ENCODE data around the gene ITPRIP. TPM values are rescaled to one million over a fixed set of nuclear protein-coding genes. Genes with fewer than 3 reads are reported as not detected.

Gene ITPRIP
- total RNA-seq, 2 donors from 2014 or later = 56.2 to 62.5 TPM

DNA sequence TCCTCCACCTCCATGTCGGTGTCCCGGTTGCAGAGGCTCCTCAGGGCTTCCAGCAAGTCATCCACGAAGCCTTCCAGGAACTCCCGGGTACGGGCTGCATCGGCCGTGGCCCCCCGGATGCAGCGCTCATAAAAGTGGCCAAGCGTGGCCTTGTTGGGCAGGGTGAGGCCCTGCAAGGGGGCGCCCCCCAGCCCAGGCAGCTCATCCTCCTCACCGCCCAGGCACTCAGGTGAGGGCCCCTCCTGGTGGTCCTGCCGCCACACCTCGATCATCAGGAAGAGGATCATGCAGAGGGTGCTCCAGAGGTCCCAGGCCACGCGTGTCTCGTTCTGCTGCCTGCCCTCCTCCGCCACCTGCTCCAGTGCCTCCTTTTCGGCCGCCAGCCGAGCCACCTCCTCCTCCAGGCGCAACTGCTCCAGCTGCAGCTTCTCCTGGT is 22.8 kb downstream of the ITPRIP start:
- TF ChIP-seq, protein P1, sequence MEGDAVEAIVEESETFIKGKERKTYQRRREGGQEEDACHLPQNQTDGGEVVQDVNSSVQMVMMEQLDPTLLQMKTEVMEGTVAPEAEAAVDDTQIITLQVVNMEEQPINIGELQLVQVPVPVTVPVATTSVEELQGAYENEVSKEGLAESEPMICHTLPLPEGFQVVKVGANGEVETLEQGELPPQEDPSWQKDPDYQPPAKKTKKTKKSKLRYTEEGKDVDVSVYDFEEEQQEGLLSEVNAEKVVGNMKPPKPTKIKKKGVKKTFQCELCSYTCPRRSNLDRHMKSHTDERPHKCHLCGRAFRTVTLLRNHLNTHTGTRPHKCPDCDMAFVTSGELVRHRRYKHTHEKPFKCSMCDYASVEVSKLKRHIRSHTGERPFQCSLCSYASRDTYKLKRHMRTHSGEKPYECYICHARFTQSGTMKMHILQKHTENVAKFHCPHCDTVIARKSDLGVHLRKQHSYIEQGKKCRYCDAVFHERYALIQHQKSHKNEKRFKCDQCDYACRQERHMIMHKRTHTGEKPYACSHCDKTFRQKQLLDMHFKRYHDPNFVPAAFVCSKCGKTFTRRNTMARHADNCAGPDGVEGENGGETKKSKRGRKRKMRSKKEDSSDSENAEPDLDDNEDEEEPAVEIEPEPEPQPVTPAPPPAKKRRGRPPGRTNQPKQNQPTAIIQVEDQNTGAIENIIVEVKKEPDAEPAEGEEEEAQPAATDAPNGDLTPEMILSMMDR (IDR thresholded peaks at IDR 0.05) = no peak
- Histone ChIP-seq H3K9me3 (no peaks in the 10 kb centered on the region), H3K36me3 (peaks cover 53% of the 10 kb centered on the region), H3K4me1 (peaks cover 0 to 82% of the 10 kb centered on the region in 2 donors), H3K27ac (peak overlapping the region in 1 of 2 donors; percentile 99), H3K27me3 (no peaks in the 10 kb centered on the region), H3K4me3 (no peak overlapping the region)
- DNase-seq (ENCODE audit: low spot score) = no peak

DNA sequence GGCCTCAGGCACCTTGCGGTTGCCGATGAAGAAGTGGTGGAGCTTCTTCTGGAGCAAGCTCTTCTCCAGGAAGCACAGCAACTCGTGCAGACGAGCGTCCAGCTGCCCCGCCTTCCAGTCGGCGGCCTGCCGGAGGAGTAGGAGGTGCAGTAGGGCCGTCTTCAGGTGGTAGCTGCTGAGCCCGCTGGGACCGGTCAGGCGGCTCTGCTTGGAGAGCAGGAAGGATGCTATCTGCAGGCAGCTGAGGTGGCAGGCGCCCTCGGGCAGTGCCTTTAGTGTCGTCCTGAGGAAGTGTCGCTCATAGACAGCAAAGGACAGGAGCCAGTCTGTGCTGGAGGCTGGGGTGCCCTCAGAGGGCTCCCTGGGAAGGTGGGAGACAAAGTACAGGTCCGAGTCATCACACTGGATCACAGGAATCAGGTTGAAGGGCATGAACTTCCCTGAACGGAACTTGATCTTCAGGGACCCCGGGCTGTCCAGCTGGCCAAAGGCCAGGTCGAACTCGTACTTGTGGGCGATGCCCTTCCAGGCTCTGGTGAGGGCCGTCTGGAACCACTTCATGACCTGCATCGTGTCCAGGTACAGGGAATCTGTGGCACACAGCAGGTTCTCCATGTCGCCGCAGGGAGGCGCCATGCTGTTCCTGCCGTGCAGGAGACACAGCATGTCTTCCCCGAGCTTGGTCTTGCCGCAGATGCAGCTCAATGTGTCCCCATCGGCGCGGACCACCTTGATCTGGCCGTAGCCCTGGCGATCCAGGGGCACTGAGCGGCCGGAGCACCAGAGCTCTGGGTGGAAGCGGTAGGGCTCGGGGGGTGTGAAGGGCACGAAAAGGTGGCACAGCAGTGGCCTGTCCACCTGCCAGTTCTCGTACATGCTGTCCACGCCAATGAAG is 23.4 kb downstream of the ITPRIP start:
- Histone ChIP-seq H3K27me3 (no peaks in the 10 kb centered on the region), H3K4me1 (peaks cover 0 to 82% of the 10 kb centered on the region in 2 donors), H3K9me3 (no peaks in the 10 kb centered on the region), H3K36me3 (peaks cover 53% of the 10 kb centered on the region), H3K27ac (peak overlapping the region in 1 of 2 donors; percentile 24), H3K4me3 (no peak overlapping the region)
- no peak for DNase-seq (ENCODE audit: low spot score)
- TF ChIP-seq, protein P1 (IDR thresholded peaks at IDR 0.05) = no peak

DNA sequence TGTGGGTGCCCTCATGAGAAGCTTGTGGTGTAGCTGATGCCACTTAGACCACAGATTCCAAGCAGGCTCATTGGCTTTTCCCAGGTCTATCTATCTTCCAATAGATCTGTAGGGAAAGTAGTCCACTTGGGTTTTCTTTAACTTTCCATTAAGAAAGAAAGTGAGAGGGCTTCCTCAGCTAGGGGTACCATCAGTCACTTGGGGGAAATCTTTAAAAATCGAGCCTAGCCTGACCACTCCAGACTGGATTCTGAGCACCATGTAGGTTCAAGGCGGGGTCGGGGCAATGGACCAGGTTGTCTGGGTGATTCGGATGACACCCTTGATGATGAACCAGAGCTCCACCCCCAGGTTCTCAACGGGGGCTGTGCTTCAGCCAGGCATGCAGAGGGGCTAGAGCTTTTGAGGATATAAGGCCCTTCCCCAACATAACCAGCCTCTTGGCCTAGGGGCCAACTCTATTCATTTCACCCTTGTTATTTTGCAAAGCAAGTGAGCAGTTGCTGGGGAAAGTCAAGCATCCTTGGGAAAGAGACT is 27.0 kb downstream of the ITPRIP start:
- no peaks in the 10 kb centered on the region for H3K27me3 ChIP-seq
- H3K9me3 ChIP-seq = no peaks in the 10 kb centered on the region
- peaks cover 63% of the 10 kb centered on the region for H3K36me3 ChIP-seq
- peak overlapping the region; percentile 96 to 97 for H3K27ac ChIP-seq
- H3K4me3 ChIP-seq = no peak overlapping the region
- DNase-seq (ENCODE audit: low spot score) = no peak
- H3K4me1 ChIP-seq = peaks cover 0 to 75% of the 10 kb centered on the region in 2 donors
- TF ChIP-seq, protein P1 (IDR thresholded peaks at IDR 0.05) = no peak

DNA sequence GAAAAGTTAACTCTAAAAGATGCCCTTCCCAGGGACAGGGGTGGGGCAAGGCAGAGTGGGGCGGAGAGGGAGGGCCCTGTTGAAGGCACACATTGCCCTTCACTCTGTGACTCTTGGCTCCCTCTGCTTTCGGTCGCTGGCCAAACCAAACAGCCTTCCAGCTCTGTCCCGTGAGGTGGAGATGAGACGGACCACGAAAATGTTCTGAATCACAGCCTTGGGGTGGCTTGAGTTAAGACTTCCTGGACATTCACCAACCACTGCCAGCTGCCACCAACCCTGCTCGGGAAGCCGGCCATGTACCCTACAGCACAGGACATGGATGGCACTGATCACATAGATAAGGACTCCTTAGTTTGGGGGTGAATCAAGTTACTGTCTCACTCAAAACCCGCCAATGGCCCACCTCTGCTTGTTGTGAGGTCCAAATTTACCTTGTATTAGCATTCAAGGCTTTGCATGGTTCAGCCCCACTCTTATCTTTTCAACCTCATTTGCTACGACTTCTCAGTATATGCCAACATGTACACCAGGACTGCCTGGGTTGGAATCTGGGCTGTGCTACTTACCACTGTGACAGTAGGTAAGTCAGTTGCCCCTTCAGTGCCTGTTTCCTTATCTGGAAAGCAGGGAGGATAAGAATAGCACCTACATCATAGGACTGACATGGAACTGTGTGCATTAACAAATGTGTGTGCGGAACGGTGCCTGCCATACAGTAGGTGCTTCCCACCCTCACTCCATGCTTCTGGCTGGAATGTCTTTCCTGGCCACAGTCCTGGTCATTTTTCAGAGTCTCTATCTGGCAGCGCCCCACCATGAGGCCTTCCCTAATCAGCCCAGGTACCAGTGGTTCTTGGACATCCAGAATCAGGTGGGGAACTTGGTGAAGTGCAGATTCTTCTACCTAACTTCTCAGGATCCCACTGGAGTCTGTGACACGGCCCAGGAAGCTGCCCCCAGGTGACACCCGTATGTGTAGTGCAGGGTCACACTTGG is 28.0 kb downstream of the ITPRIP start:
- H3K9me3 ChIP-seq = no peaks in the 10 kb centered on the region
- H3K36me3 ChIP-seq = peaks cover 57% of the 10 kb centered on the region
- TF ChIP-seq, protein P1 (IDR thresholded peaks at IDR 0.05) = no peak
- peak overlapping the region; percentile 96 to 97 for H3K27ac ChIP-seq
- H3K27me3 ChIP-seq = no peaks in the 10 kb centered on the region
- H3K4me3 ChIP-seq = no peak overlapping the region
- DNase-seq (ENCODE audit: low spot score) = peak; percentile 88
- H3K4me1 ChIP-seq = peaks cover 0 to 82% of the 10 kb centered on the region in 2 donors

DNA sequence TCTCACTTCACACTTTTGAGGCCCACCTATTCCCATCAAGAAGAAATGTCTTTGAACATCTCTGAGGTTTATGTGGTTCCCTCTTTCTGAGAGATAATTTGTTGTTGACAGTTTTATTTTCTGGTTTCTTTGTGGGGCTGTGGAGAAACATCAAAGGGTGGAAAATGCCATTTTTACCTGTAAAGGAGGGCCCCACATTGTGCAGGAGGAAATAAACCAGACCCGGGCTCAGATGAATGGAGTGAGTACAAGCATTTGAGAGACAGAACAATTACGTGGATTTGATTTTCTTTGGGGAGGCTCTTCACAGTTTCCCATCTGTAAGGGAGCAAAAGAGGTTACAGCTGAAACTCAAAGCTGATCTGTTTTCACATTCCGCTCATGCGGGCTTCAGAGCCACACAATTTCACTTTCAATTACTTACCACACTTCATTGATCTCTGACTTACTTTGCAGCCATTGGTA is 29.8 kb downstream of the ITPRIP start:
- DNase-seq (ENCODE audit: low spot score) = no peak
- peak overlapping the region; percentile 96 to 97 for H3K27ac ChIP-seq
- TF ChIP-seq, protein P1 (IDR thresholded peaks at IDR 0.05) = no peak
- peaks cover 39% of the 10 kb centered on the region for H3K36me3 ChIP-seq
- H3K9me3 ChIP-seq = no peaks in the 10 kb centered on the region
- peaks cover 0 to 92% of the 10 kb centered on the region in 2 donors for H3K4me1 ChIP-seq
- no peak overlapping the region for H3K4me3 ChIP-seq
- no peaks in the 10 kb centered on the region for H3K27me3 ChIP-seq
